WTC11 (cell line): ENCODE results near the gene GAS2L1. TPM values are rescaled to one million over a fixed set of nuclear protein-coding genes. Genes with fewer than 3 reads are reported as not detected.

ENCODE experiments used
- ATAC-seq: fragments of 200-7000 bp; cut with Tn5 transposase; 2 replicates; pipeline ENCODE4 v1.10.0; 2021; ENCODE audit warnings: mild to moderate bottlenecking, moderate library complexity
- CTCF ChIA-PET: fragments of 300-600 bp; sonication (Branson Sonifier 250); formaldehyde crosslinking; loops from one replicate; lab custom pipeline; 2021; ENCODE audit warnings: antibody characterized with exemption; lab: Charles Lee
- POLR2A ChIA-PET: fragments of 350-600 bp; sonication (Branson Sonifier 250); formaldehyde crosslinking; loops from one replicate; lab custom pipeline; 2021; ENCODE audit warnings: antibody characterized with exemption; lab: Charles Lee
- DNase-seq: peaks from one replicate; pipeline ENCODE4 v3.0.0; 2021; ENCODE audit warnings: low spot score
- H3K27ac Mint-ChIP-seq: 2 replicates; pipeline ENCODE4 v1.8.0; 2021; ENCODE audit warnings: mixed read lengths
- H3K27me3 Mint-ChIP-seq: 2 replicates; pipeline ENCODE4 v1.8.0; 2021; ENCODE audit warnings: low read depth, mild to moderate bottlenecking, moderate library complexity, mixed read lengths
- H3K36me3 Mint-ChIP-seq: 2 replicates; pipeline ENCODE4 v1.8.0; 2021; ENCODE audit warnings: mixed read lengths
- H3K4me1 Mint-ChIP-seq: 2 replicates; pipeline ENCODE4 v1.8.0; 2022; ENCODE audit warnings: mixed read lengths
- H3K4me3 Mint-ChIP-seq: 2 replicates; pipeline ENCODE4 v1.8.0; 2021; ENCODE audit warnings: mild to moderate bottlenecking, moderate library complexity, mixed read lengths
- H3K9me3 Mint-ChIP-seq: 2 replicates; pipeline ENCODE4 v1.8.0; 2021; ENCODE audit warnings: mixed read lengths
- ARID4B ChIP-seq: sonication (generic); formaldehyde crosslinking; IDR thresholded peaks from 2 replicates; pipeline ENCODE4 v1.8.0; 2023; ENCODE audit warnings: missing genetic modification reagents, mild to moderate bottlenecking, borderline replicate concordance
- ATF3 ChIP-seq: sonication (generic); formaldehyde crosslinking; conservative IDR thresholded peaks from 2 replicates; pipeline ENCODE4 v1.8.1; 2022; ENCODE audit warnings: mild to moderate bottlenecking, missing genetic modification reagents
- CREM ChIP-seq: sonication (generic); formaldehyde crosslinking; IDR thresholded peaks from 2 replicates; pipeline ENCODE4 v1.8.1; 2022; ENCODE audit warnings: mild to moderate bottlenecking, missing genetic modification reagents, moderate library complexity
- E2F1 ChIP-seq: sonication (generic); formaldehyde crosslinking; IDR thresholded peaks from 2 replicates; pipeline ENCODE4 v1.8.0; 2022; ENCODE audit warnings: mild to moderate bottlenecking, missing genetic modification reagents
- E2F5 ChIP-seq: sonication (generic); formaldehyde crosslinking; IDR thresholded peaks from 2 replicates; pipeline ENCODE4 v1.8.1; 2022; ENCODE audit warnings: mild to moderate bottlenecking, moderate library complexity, missing genetic modification reagents
- ETV6 ChIP-seq: sonication (generic); formaldehyde crosslinking; IDR thresholded peaks from 2 replicates; pipeline ENCODE4 v1.8.1; 2022; ENCODE audit warnings: mild to moderate bottlenecking, missing genetic modification reagents
- FOXJ3 ChIP-seq: sonication (generic); formaldehyde crosslinking; IDR thresholded peaks from 2 replicates; pipeline ENCODE4 v1.9.0; 2021; ENCODE audit warnings: missing genetic modification reagents, mild to moderate bottlenecking, borderline replicate concordance
- FOXK1 ChIP-seq: sonication (generic); formaldehyde crosslinking; IDR thresholded peaks from 2 replicates; pipeline ENCODE4 v1.8.0; 2022; ENCODE audit warnings: mild to moderate bottlenecking, moderate library complexity, missing genetic modification reagents
- FOXP4 ChIP-seq: sonication (generic); formaldehyde crosslinking; IDR thresholded peaks from 2 replicates; pipeline ENCODE4 v1.8.0; 2022; ENCODE audit warnings: mild to moderate bottlenecking, missing genetic modification reagents
- HMGXB4 ChIP-seq: sonication (generic); formaldehyde crosslinking; IDR thresholded peaks from 2 replicates; pipeline ENCODE4 v1.8.1; 2023; ENCODE audit warnings: mild to moderate bottlenecking, moderate library complexity, missing genetic modification reagents
- IRF2 ChIP-seq: sonication (generic); formaldehyde crosslinking; IDR thresholded peaks from 2 replicates; pipeline ENCODE4 v1.8.0; 2022; ENCODE audit warnings: low read depth, missing genetic modification reagents, borderline replicate concordance
- KAT7 ChIP-seq: sonication (generic); formaldehyde crosslinking; IDR thresholded peaks from 2 replicates; pipeline ENCODE4 v1.8.1; 2023; ENCODE audit warnings: missing genetic modification reagents, mild to moderate bottlenecking, borderline replicate concordance
- MXD4 ChIP-seq: fragments of 250-450 bp; sonication (Bioruptor Pico); IDR thresholded peaks from 2 replicates; pipeline ENCODE4 v1.8.0; 2021; ENCODE audit warnings: mild to moderate bottlenecking, moderate library complexity, borderline replicate concordance
- NR1H2 ChIP-seq: sonication (generic); formaldehyde crosslinking; IDR thresholded peaks from 2 replicates; pipeline ENCODE4 v1.9.0; 2021; ENCODE audit warnings: mild to moderate bottlenecking, moderate library complexity, missing genetic modification reagents
- TCF7 ChIP-seq: sonication (generic); formaldehyde crosslinking; IDR thresholded peaks from 2 replicates; pipeline ENCODE4 v1.8.0; 2022; ENCODE audit warnings: mild to moderate bottlenecking, low read depth, missing genetic modification reagents, moderate library complexity
- TP53 ChIP-seq: sonication (generic); formaldehyde crosslinking; IDR thresholded peaks from 2 replicates; pipeline ENCODE4 v1.8.1; 2023; ENCODE audit warnings: mild to moderate bottlenecking, missing genetic modification reagents
- ZMAT4 ChIP-seq: fragments of 250-450 bp; sonication (Bioruptor Pico); IDR thresholded peaks from 2 replicates; pipeline ENCODE4 v1.9.0; 2021; ENCODE audit warnings: mild to moderate bottlenecking
- ZNF138 ChIP-seq: sonication (generic); formaldehyde crosslinking; conservative IDR thresholded peaks from 2 replicates; pipeline ENCODE4 v1.8.1; 2022; ENCODE audit warnings: mild to moderate bottlenecking, moderate library complexity, missing genetic modification reagents
- ZNF219 ChIP-seq: sonication (generic); formaldehyde crosslinking; IDR thresholded peaks from 2 replicates; pipeline ENCODE4 v1.8.0; 2023; ENCODE audit warnings: missing genetic modification reagents, mild to moderate bottlenecking, borderline replicate concordance
- ZNF317 ChIP-seq: sonication (generic); formaldehyde crosslinking; IDR thresholded peaks from 2 replicates; pipeline ENCODE4 v1.8.1; 2023; ENCODE audit warnings: low read depth, mild to moderate bottlenecking, moderate library complexity, missing genetic modification reagents, borderline replicate concordance
- ZNF423 ChIP-seq: fragments of 250-450 bp; sonication (Bioruptor Pico); IDR thresholded peaks from 2 replicates; pipeline ENCODE4 v2.1.2; 2022; ENCODE audit warnings: mild to moderate bottlenecking, moderate library complexity
- ZNF671 ChIP-seq: fragments of 250-450 bp; sonication (Bioruptor Pico); IDR thresholded peaks from 2 replicates; pipeline ENCODE4 v1.8.0; 2021; ENCODE audit warnings: mild to moderate bottlenecking
- total RNA-seq: library from RNA; stranded (reverse); gene quantifications from 3 replicates; pipeline ENCODE4 v1.2.3, GENCODE V29; 2021

The GAS2L1 gene
- total RNA-seq, 1 experiment from 2014 or later: 19.9 TPM

GRCh38 chr22:29352778-29353177 is 46.3 kb downstream of the GAS2L1 start (continued):
- no peak for TF ChIP-seq ZNF671 (CRISPR knock-in tag)
- TF ChIP-seq FOXP4 (CRISPR knock-in tag): no peak

GRCh38 chr22:29353286-29353685 is 46.8 kb downstream of the GAS2L1 start:
- no peak for DNase-seq
- no peak overlapping the region for H3K27ac Mint-ChIP-seq
- no peak overlapping the region for H3K4me3 Mint-ChIP-seq
- no peak for ATAC-seq
- POLR2A ChIA-PET: no interaction called here
- TF ChIP-seq CREM (CRISPR knock-in tag) (no peak), TP53 (CRISPR knock-in tag) (no peak), ZNF138 (no peak), E2F5 (no peak), ATF3 (CRISPR knock-in tag) (no peak)
- no peaks in the 10 kb centered on the region for H3K9me3 Mint-ChIP-seq
- no peaks in the 10 kb centered on the region for H3K4me1 Mint-ChIP-seq
- CTCF ChIA-PET: no interaction called here
- H3K27me3 Mint-ChIP-seq: no peaks in the 10 kb centered on the region
- peaks cover 52% of the 10 kb centered on the region for H3K36me3 Mint-ChIP-seq

GRCh38 chr22:29353860-29354259 is 47.4 kb downstream of the GAS2L1 start:
- no peaks in the 10 kb centered on the region for H3K9me3 Mint-ChIP-seq
- H3K36me3 Mint-ChIP-seq: peaks cover 49% of the 10 kb centered on the region
- DNase-seq: no peak
- H3K27ac Mint-ChIP-seq: no peak overlapping the region
- ChIA-PET POLR2A (no interaction called here), CTCF (interaction anchor here (0.5 to 0.6 kb wide), 2 partner anchors 46 to 50 kb away, joined by 3 read pairs; no protein-coding TSS in a partner anchor)
- no peaks in the 10 kb centered on the region for H3K4me1 Mint-ChIP-seq
- no peak overlapping the region for H3K4me3 Mint-ChIP-seq
- ATAC-seq: no peak
- H3K27me3 Mint-ChIP-seq: no peaks in the 10 kb centered on the region
- TF ChIP-seq FOXJ3 (CRISPR knock-in tag) (no peak), IRF2 (CRISPR knock-in tag) (no peak), ZNF423 (CRISPR knock-in tag) (no peak), HMGXB4 (CRISPR knock-in tag) (no peak), ZNF317 (no peak), ETV6 (CRISPR knock-in tag) (no peak), E2F1 (CRISPR knock-in tag) (no peak), KAT7 (CRISPR knock-in tag) (no peak), ZMAT4 (no peak), E2F5 (no peak), ARID4B (CRISPR knock-in tag) (no peak), NR1H2 (CRISPR knock-in tag) (no peak), ZNF219 (no peak), TCF7 (CRISPR knock-in tag) (no peak), MXD4 (no peak), FOXK1 (no peak)
